IMR-90 (cell line): ENCODE data around the gene ABCC9. TPM values are rescaled to one million over a fixed set of nuclear protein-coding genes. Genes with fewer than 3 reads are reported as not detected.

Source experiments
- ATAC-seq: fragments of 200-7000 bp; cut with Tn5 transposase; 2 replicates; pipeline ENCODE4 v1.9.1; 2020; ENCODE audit warnings: low read depth, mild to moderate bottlenecking, moderate library complexity
- BruUV-seq: library from RNA; stranded (reverse); fragments of 400-500 nt; replicated peaks from 2 replicates; lab custom pipeline; 2021; lab: Mats Ljungman, UMichigan
- CTCF ChIA-PET: fragments of 300-600 bp; formaldehyde crosslinking; extraction: SDS; loops from one replicate; lab custom pipeline; 2021; ENCODE audit warnings: antibody characterized with exemption; lab: Yijun Ruan, JAX
- POLR2A ChIA-PET: fragments of 300-600 bp; sonication (Branson Sonifier 250); formaldehyde crosslinking; loops from one replicate; lab custom pipeline; 2022; ENCODE audit warnings: antibody characterized with exemption; ENCODE audit not compliant: unreplicated experiment; lab: Charles Lee
- DNase-seq: peaks from one replicate; pipeline ENCODE4 v3.0.0; 2013
- H2AFZ ChIP-seq: replicated peaks from 2 replicates; pipeline ENCODE3; 2013; ENCODE audit warnings: low read length, mild to moderate bottlenecking; ENCODE audit not compliant: poor library complexity
- H2AK5ac ChIP-seq: 2 replicates; pipeline ENCODE4 v1.6.1; 2013; ENCODE audit warnings: low read depth, low read length, inconsistent platforms
- H2AK9ac ChIP-seq: replicated peaks from 2 replicates; pipeline ENCODE3; 2013; ENCODE audit warnings: mild to moderate bottlenecking, low read depth, low read length, moderate library complexity; ENCODE audit not compliant: poor library complexity
- H2BK120ac ChIP-seq: 2 replicates; pipeline ENCODE4 v1.6.1; 2013; ENCODE audit warnings: low read depth, low read length, inconsistent platforms
- H2BK15ac ChIP-seq: 3 replicates; pipeline ENCODE4 v1.6.1; 2013; ENCODE audit warnings: low read depth, low read length, inconsistent platforms
- H2BK20ac ChIP-seq: 2 replicates; pipeline ENCODE4 v1.6.1; 2013; ENCODE audit warnings: low read depth, mild to moderate bottlenecking, inconsistent platforms, low read length, moderate library complexity
- H2BK5ac ChIP-seq: 2 replicates; pipeline ENCODE4 v1.6.1; 2013; ENCODE audit warnings: mild to moderate bottlenecking, low read depth, low read length, inconsistent platforms; ENCODE audit not compliant: poor library complexity, severe bottlenecking
- H3K14ac ChIP-seq: replicated peaks from 2 replicates; pipeline ENCODE4 v1.6.1; 2013; ENCODE audit warnings: low read depth, low read length, inconsistent platforms
- H3K18ac ChIP-seq: 2 replicates; pipeline ENCODE4 v1.6.1; 2013; ENCODE audit warnings: low read depth, low read length, control low read depth
- H3K23ac ChIP-seq: 2 replicates; pipeline ENCODE4 v1.6.1; 2013; ENCODE audit warnings: low read depth, low read length, inconsistent platforms
- H3K27ac ChIP-seq: 2 replicates; pipeline ENCODE4 v1.5.1; 2013; ENCODE audit warnings: mild to moderate bottlenecking, control low read depth, low read length; ENCODE audit not compliant: insufficient read depth
- H3K27me3 ChIP-seq: 2 replicates; pipeline ENCODE4 v1.6.1; 2013; ENCODE audit warnings: low read length; ENCODE audit not compliant: control insufficient read depth, insufficient read depth
- H3K36me3 ChIP-seq: 2 replicates; pipeline ENCODE4 v1.6.1; 2013; ENCODE audit warnings: low read length, mixed read lengths; ENCODE audit not compliant: control insufficient read depth, insufficient read depth
- H3K4ac ChIP-seq: 2 replicates; pipeline ENCODE4 v1.6.1; 2013; ENCODE audit warnings: low read depth, low read length, inconsistent platforms
- H3K4me1 ChIP-seq: 2 replicates; pipeline ENCODE4 v1.6.1; 2013; ENCODE audit warnings: low read length, mixed read lengths; ENCODE audit not compliant: control insufficient read depth, insufficient read depth
- H3K4me2 ChIP-seq: 2 replicates; pipeline ENCODE4 v1.6.1; 2013; ENCODE audit warnings: low read depth, mild to moderate bottlenecking, control low read depth, low read length, moderate library complexity
- H3K4me3 ChIP-seq: 2 replicates; pipeline ENCODE4 v1.5.1; 2013; ENCODE audit warnings: low read depth, mild to moderate bottlenecking, control low read depth, low read length, moderate library complexity; ENCODE audit not compliant: insufficient read depth
- H3K56ac ChIP-seq: 2 replicates; pipeline ENCODE4 v1.6.1; 2013; ENCODE audit warnings: low read length, inconsistent platforms; ENCODE audit not compliant: insufficient read depth; ENCODE audit errors: extremely low read depth
- H3K79me1 ChIP-seq, 2 experiments: 2 replicates each; pipeline ENCODE4 v1.6.1; 2013; ENCODE audit warnings: low read length in 2 of 2, inconsistent platforms in 1 of 2, low read depth in 1 of 2
- H3K9ac ChIP-seq: 2 replicates; pipeline ENCODE4 v1.6.1; 2013; ENCODE audit warnings: low read depth, low read length, control low read depth
- H3K9me1 ChIP-seq: 2 replicates; pipeline ENCODE4 v1.6.1; 2013; ENCODE audit warnings: low read length, inconsistent platforms; ENCODE audit not compliant: insufficient read depth
- H3K9me3 ChIP-seq: 2 replicates; pipeline ENCODE4 v1.6.1; 2013; ENCODE audit warnings: low read length; ENCODE audit not compliant: control insufficient read depth, insufficient read depth
- H4K20me1 ChIP-seq: 2 replicates; pipeline ENCODE4 v1.6.1; 2013; ENCODE audit warnings: low read length, inconsistent platforms; ENCODE audit not compliant: insufficient read depth
- H4K5ac ChIP-seq: 2 replicates; pipeline ENCODE4 v1.6.1; 2013; ENCODE audit warnings: mild to moderate bottlenecking, low read depth, low read length, control low read depth
- H4K8ac ChIP-seq, 2 experiments: 2 replicates each; pipeline ENCODE4 v1.6.1; 2013; ENCODE audit warnings: low read depth in 2 of 2, low read length in 2 of 2, control low read depth in 1 of 2, inconsistent platforms in 1 of 2
- H4K91ac ChIP-seq: 2 replicates; pipeline ENCODE4 v1.6.1; 2013; ENCODE audit warnings: low read depth, low read length, inconsistent platforms; ENCODE audit not compliant: insufficient read depth
- BHLHE40 ChIP-seq: fragments of 150-350 bp; IDR thresholded peaks from 2 replicates; pipeline ENCODE4 v1.6.1; 2016; ENCODE audit warnings: mild to moderate bottlenecking, low read depth, low read length
- CHD1 ChIP-seq: IDR thresholded peaks from 2 replicates; pipeline ENCODE4 v1.6.1; 2012; ENCODE audit warnings: low read depth, low read length, improper control_type of control experiment
- ELK1 ChIP-seq: fragments of 150-350 bp; IDR thresholded peaks from 2 replicates; pipeline ENCODE4 v1.6.1; 2016; ENCODE audit warnings: low read depth, mild to moderate bottlenecking, low read length, moderate library complexity, borderline replicate concordance
- MAFK ChIP-seq: IDR thresholded peaks from 2 replicates; pipeline ENCODE4 v1.6.1; 2012; ENCODE audit warnings: low read depth, low read length, improper control_type of control experiment
- MAZ ChIP-seq: IDR thresholded peaks from 2 replicates; pipeline ENCODE4 v1.6.1; 2012; ENCODE audit warnings: low read depth, mild to moderate bottlenecking, low read length, improper control_type of control experiment, moderate library complexity, borderline replicate concordance
- MXI1 ChIP-seq: IDR thresholded peaks from 2 replicates; pipeline ENCODE4 v1.6.1; 2012; ENCODE audit warnings: low read depth, mild to moderate bottlenecking, low read length, moderate library complexity, borderline replicate concordance
- NFE2L2 ChIP-seq: fragments of 150-350 bp; IDR thresholded peaks from 2 replicates; pipeline ENCODE4 v1.6.1; 2016; ENCODE audit warnings: low read depth, mild to moderate bottlenecking, low read length
- POLR2A ChIP-seq: IDR thresholded peaks from 2 replicates; pipeline ENCODE4 v1.6.1; 2012; ENCODE audit warnings: mild to moderate bottlenecking, low read depth, low read length
- RCOR1 ChIP-seq: IDR thresholded peaks from 2 replicates; pipeline ENCODE4 v1.6.1; 2012; ENCODE audit warnings: mild to moderate bottlenecking, low read length, improper control_type of control experiment; ENCODE audit not compliant: insufficient replicate concordance
- RFX5 ChIP-seq: IDR thresholded peaks from 2 replicates; pipeline ENCODE4 v1.8.0; 2012; ENCODE audit warnings: low read depth, mild to moderate bottlenecking, low read length, moderate library complexity
- USF2 ChIP-seq: fragments of 150-350 bp; IDR thresholded peaks from 2 replicates; pipeline ENCODE4 v1.6.1; 2017; ENCODE audit warnings: mild to moderate bottlenecking, antibody characterized with exemption, low read length, low read depth
- WGBS, 2 experiments: methylation state at CpG; one replicate each; pipeline versions ENCODE4 v1.1.5 to v1.1.7; 2013; ENCODE audit warnings: missing lambda C conversion rate in 2 of 2; ENCODE audit not compliant: insufficient read length in 1 of 2; ENCODE audit errors: extremely low coverage in 2 of 2; 5-methylcytosine and 5-hydroxymethylcytosine counted together
- dilution Hi-C: fragments of 300-500 bp; cut with HindIII; formaldehyde crosslinking; loops from one replicate; pipeline ENCODE4 v1.14.3; 2018; ENCODE audit warnings: low sequenced_read_pairs; ENCODE audit not compliant: unreplicated experiment
- in situ Hi-C: fragments of 300-500 bp; cut with MboI; formaldehyde crosslinking; loops from 3 replicates; pipeline ENCODE4 v1.14.3; 2019; ENCODE audit warnings: low sequenced_read_pairs, inconsistent platforms, mixed read lengths
- intact Hi-C: fragments of 100-400 bp; cut with micrococcal nuclease; formaldehyde crosslinking; loops from 2 replicates; pipeline ENCODE4 v1.10.0; 2022
- polyA plus RNA-seq, 3 experiments: library from polyadenylated mRNA; depleted of rRNA; stranded (reverse); fragments of >200 nt; gene quantifications; 2 replicates each; pipeline ENCODE4 v1.2.3, GENCODE V29; 2012; ENCODE audit warnings: low replicate concordance in 1 of 3
- total RNA-seq: library from RNA; depleted of rRNA; stranded (reverse); fragments of >200 nt; gene quantifications from 2 replicates; pipeline ENCODE4 v1.2.3, GENCODE V29; 2012

ABCC9 gene
- total and polyA plus RNA-seq, 2 of the 4 experiments (the other 2 are of a cell fraction): 1.2 to 6.6 TPM

GRCh38 chr12:21939435-21939834, 1.8 kb downstream of the ABCC9 start:
- Histone ChIP-seq H2BK5ac (no peak overlapping the region), H3K4me1 (0 out of 2 replicates have a peak, but pooled peaks cover 1% of the 10 kb centered on the region), H2BK15ac (no peak overlapping the region), H3K9me1 (no peaks in the 10 kb centered on the region), H3K23ac (no peak overlapping the region), H3K27ac (no peak overlapping the region), H2AK5ac (no peak overlapping the region), H3K36me3 (no peaks in the 10 kb centered on the region), H4K20me1 (no peaks in the 10 kb centered on the region), H2BK120ac (no peak overlapping the region), H3K9ac (no peak overlapping the region), H3K27me3 (peaks cover 15% of the 10 kb centered on the region), H2BK20ac (no peak overlapping the region), H3K18ac (no peak overlapping the region), H3K9me3 (no peaks in the 10 kb centered on the region), H3K56ac (no peak overlapping the region), H2AFZ (no peak overlapping the region), H3K79me1 (no peaks in the 10 kb centered on the region), H4K8ac (no peak overlapping the region), H3K14ac (no peak overlapping the region), H2AK9ac (no peak overlapping the region), H3K4me2 (no peak overlapping the region), H4K91ac (no peak overlapping the region), H3K4ac (no peak overlapping the region), H3K4me3 (no peak overlapping the region), H4K5ac (no peak overlapping the region)
- BruUV-seq: no TSS peak
- POLR2A ChIA-PET: no interaction called here
- TF ChIP-seq RFX5 (no peak), ELK1 (no peak), USF2 (no peak), BHLHE40 (no peak), MAZ (no peak), POLR2A (no peak), MXI1 (no peak), RCOR1 (no peak), MAFK (no peak), NFE2L2 (no peak), CHD1 (no peak)
- DNase-seq (no peak), ATAC-seq (no peak)
- no CpG with 5 or more reads among the region's 4 CpGs for WGBS, 2 experiments
- in situ Hi-C loops (no loop called here), intact Hi-C loops (no loop called here), dilution Hi-C loops (no loop called here)
- CTCF ChIA-PET: no interaction called here
